Right atrium auricular region (tissue), 2 donors: ENCODE results near the gene CHPF2. TPM values are rescaled to one million over a fixed set of nuclear protein-coding genes. Genes with fewer than 3 reads are reported as not detected.

Source experiments
- DNase-seq: peaks from one replicate; pipeline ENCODE4 v3.0.0-alpha.2; 2019; ENCODE audit warnings: low spot score
- H3K27ac ChIP-seq, 2 donors: fragments of 200-600 bp; sonication (generic); 1 replicate in 1 of 2; 2 replicates in 1 of 2; pipeline ENCODE4 v1.5.1; 2016 to 2019
- H3K27me3 ChIP-seq, 2 donors: fragments of 200-600 bp; sonication (generic); one replicate each; pipeline versions ENCODE4 v1.5.1 to v1.6.0; 2017 to 2019
- H3K36me3 ChIP-seq: fragments of 200-600 bp; sonication (generic); one replicate; pipeline ENCODE4 v1.5.1; 2016
- H3K4me1 ChIP-seq, 2 donors: fragments of 200-600 bp; sonication (generic); one replicate each; pipeline versions ENCODE4 v1.5.1 to v1.6.0; 2017 to 2019
- H3K4me3 ChIP-seq, 2 donors: fragments of 200-600 bp; sonication (generic); 1 replicate in 1 of 2; 2 replicates in 1 of 2; pipeline ENCODE4 v1.5.1; 2017 to 2019; ENCODE audit warnings: mild to moderate bottlenecking in 1 of 2, moderate library complexity in 1 of 2
- H3K9me3 ChIP-seq, 2 donors: fragments of 200-600 bp; sonication (generic); one replicate each; pipeline ENCODE4 v1.5.1; 2019
- total RNA-seq, 2 donors: library from RNA; depleted of rRNA; stranded (reverse); fragments of >200 nt; gene quantifications; one replicate each; pipeline ENCODE4 v1.1.0, GENCODE V29; 2016
- TF ChIP-seq, protein P1 (sequence below), 2 donors: fragments of 200-600 bp; sonication (generic); IDR thresholded peaks; one replicate each; pipeline ENCODE4 v1.5.1; 2019; ENCODE audit warnings: antibody characterized with exemption in 2 of 2

CHPF2 gene
- total RNA-seq, 2 donors from 2014 or later, result 24.7 to 38.1 TPM

DNA sequence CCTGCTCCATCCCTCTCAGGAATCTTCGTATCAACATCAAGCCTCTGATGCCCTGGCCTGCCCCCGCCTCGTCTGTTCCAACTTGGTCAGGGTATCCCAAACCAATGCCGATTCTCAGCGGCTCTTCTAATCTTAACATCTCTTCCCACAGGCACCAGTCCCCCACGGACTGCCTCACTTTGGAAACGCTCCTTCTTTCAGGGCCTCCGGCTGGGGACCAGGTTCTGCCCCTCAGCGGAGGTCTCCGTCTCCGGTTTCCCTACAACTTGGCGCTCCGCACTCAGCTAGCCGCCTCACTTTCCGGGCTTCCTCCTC lies 5.8 kb upstream of the CHPF2 start:
- DNase-seq, result no peak
- TF ChIP-seq, protein P1, sequence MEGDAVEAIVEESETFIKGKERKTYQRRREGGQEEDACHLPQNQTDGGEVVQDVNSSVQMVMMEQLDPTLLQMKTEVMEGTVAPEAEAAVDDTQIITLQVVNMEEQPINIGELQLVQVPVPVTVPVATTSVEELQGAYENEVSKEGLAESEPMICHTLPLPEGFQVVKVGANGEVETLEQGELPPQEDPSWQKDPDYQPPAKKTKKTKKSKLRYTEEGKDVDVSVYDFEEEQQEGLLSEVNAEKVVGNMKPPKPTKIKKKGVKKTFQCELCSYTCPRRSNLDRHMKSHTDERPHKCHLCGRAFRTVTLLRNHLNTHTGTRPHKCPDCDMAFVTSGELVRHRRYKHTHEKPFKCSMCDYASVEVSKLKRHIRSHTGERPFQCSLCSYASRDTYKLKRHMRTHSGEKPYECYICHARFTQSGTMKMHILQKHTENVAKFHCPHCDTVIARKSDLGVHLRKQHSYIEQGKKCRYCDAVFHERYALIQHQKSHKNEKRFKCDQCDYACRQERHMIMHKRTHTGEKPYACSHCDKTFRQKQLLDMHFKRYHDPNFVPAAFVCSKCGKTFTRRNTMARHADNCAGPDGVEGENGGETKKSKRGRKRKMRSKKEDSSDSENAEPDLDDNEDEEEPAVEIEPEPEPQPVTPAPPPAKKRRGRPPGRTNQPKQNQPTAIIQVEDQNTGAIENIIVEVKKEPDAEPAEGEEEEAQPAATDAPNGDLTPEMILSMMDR (IDR thresholded peaks at IDR 0.05), result no peak
- peak overlapping the region; percentile 82 to 86 for H3K4me3 ChIP-seq
- peaks cover 0 to 20% of the 10 kb centered on the region in 2 donors for H3K4me1 ChIP-seq
- peaks cover 36% of the 10 kb centered on the region for H3K36me3 ChIP-seq
- peak overlapping the region; percentile 75 to 77 for H3K27ac ChIP-seq
- H3K9me3 ChIP-seq, result no peaks in the 10 kb centered on the region
- no peaks in the 10 kb centered on the region for H3K27me3 ChIP-seq

DNA sequence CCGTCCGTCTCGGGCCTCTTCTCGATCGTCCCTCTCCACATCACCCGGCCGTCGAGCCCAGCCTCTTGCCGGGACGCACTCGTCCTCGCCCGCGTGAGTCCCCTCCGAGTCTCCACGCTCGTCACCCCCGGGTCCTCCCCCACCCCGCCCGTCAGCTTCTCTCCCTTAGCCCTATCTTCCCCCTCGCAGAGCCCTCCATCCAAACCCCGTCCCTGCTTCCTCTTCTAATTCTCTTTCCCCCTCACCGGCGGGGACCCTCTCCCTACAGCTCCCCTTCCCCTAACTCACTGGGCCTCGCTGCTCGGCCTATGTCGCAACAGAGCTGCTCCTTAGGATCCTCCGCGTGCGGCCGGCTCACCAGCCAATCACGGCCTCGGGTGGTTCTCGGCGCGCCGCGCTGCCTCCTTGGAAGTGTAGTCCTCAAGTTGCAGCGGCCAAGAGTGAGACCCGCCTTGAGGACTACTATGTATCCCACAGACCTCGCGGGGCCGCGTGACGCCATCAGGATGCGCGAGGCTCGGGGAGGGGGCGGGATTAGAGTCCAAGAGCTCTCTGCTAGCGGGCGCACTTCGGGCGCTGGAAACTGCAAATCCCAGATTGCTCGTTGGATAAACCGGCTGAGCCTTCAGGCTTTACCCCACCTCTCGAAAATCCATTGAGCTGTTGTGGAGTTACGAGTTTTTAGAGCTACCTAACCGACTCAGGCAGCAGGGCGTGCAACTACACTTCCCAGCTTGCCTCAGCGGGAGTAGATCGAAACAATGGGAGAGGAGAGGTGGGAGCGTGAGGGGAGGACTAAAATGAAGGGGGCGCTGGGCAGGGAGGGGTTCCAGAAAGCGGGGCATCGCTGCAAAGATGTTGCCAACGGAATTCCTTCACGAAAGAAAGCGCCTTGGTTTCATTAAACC lies 5.2 kb upstream of the CHPF2 start, which contains the start of gene ABCF2:
TSS of gene ABCF2 (minus strand) at position 331 of the 908 bp plus-strand sequence. CDS start 747 bp downstream, outside the sequence.
- peaks cover 0 to 26% of the 10 kb centered on the region in 2 donors for H3K4me1 ChIP-seq
- H3K4me3 ChIP-seq, result peak within 1 kb of the TSS; percentile 82 to 86
- no peaks in the 10 kb centered on the region for H3K27me3 ChIP-seq
- TF ChIP-seq, protein P1 (IDR thresholded peaks at IDR 0.05), result no peak
- peak within 1 kb of the TSS; percentile 75 to 77 for H3K27ac ChIP-seq
- no peaks in the 10 kb centered on the region for H3K9me3 ChIP-seq
- peak; percentile 100 for DNase-seq
- H3K36me3 ChIP-seq, result peaks cover 30% of the 10 kb centered on the region

DNA sequence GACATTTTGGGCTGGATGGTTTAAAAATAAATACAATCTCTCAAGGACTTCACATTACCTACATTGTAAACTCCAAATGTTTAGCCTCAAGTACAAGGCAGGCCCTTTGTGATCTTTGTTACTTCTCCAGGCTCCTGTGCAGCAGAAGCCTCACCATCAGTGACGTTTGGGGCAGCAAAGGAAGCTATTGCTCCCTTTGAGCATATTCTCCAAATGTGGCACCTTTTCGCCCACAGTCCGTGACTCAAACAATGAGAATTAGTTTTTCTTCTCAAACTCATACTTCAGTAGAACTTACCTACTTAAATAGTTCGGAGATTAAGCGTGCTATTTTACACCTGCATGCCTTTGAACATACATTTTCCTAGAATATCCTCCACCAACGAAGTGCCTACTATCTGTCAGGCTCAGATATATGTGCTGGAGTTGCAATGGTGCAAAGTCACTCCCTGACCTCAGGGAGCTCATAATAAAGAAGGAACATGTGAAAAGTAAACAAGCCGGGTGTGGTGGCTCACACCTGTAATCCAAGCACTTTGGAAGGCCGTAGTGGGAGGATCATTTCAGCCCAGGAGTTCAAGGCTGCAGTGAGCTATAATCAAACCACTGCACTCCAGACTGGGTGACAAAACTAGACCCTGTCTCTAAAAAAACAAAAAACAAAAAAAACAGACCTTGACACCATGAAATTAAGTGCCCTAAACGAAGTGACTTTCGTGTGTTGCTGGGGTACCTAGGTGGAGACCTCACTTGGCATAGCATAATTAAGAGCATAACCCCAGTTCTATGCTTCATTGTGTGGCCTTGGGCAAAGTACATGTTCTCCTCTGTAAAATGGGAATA lies 4.0 kb upstream of the CHPF2 start:
- Histone ChIP-seq H3K36me3 (peaks cover 19% of the 10 kb centered on the region), H3K4me1 (peaks cover 0 to 31% of the 10 kb centered on the region in 2 donors), H3K4me3 (peak overlapping the region; percentile 82 to 86), H3K27ac (peak overlapping the region; percentile 75 to 77), H3K27me3 (no peaks in the 10 kb centered on the region), H3K9me3 (no peaks in the 10 kb centered on the region)
- TF ChIP-seq, protein P1 (IDR thresholded peaks at IDR 0.05), result no peak
- DNase-seq, result no peak

DNA sequence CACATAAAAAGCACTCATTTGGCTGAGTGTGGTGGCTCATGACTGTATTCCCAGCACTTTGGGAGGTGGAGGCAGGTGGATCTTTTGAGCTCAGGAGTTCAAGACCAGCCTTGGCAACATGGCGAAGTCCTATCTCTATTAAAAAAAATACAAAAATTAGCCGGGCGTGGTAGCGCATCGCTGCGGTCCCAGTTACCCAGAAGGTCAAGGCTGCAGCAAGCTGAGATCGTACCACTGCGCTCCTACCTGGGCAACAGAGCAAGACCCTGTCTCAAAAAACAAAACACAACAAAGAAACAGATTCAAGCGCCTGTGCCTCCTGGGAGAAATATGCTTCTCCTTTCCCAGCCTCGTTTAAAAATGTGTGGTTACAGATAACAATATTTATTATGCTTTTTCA lies 3.0 kb upstream of the CHPF2 start:
- Histone ChIP-seq H3K4me3 (no peak overlapping the region), H3K9me3 (no peaks in the 10 kb centered on the region), H3K27me3 (no peaks in the 10 kb centered on the region), H3K4me1 (peaks cover 0 to 41% of the 10 kb centered on the region in 2 donors), H3K36me3 (peaks cover 9% of the 10 kb centered on the region), H3K27ac (no peak overlapping the region)
- TF ChIP-seq, protein P1 (IDR thresholded peaks at IDR 0.05), result no peak
- no peak for DNase-seq

GRCh38 chr7:151231080-151231479 lies 1.2 kb upstream of the CHPF2 start:
- H3K36me3 ChIP-seq, result peaks cover 12% of the 10 kb centered on the region
- H3K9me3 ChIP-seq, result no peaks in the 10 kb centered on the region
- H3K4me3 ChIP-seq, result no peak overlapping the region
- H3K27ac ChIP-seq, result no peak overlapping the region
- peaks cover 0 to 43% of the 10 kb centered on the region in 2 donors for H3K4me1 ChIP-seq
- H3K27me3 ChIP-seq, result no peaks in the 10 kb centered on the region
- no peak for DNase-seq
- TF ChIP-seq, protein P1 (IDR thresholded peaks at IDR 0.05), result no peak
